GM12878 (cell line): ENCODE data around the gene GATA3. TPM values are rescaled to one million over a fixed set of nuclear protein-coding genes. Genes with fewer than 3 reads are reported as not detected.
A peak's percentile ranks its signal among the peaks of the same experiment; 100 is the strongest.

Experiments used
- ATAC-seq: fragments of 200-7000 bp; cut with Tn5 transposase; 3 replicates; pipeline ENCODE4 v1.9.1; 2020; ENCODE audit warnings: mild to moderate bottlenecking, moderate library complexity
- Bru-seq: library from RNA; stranded (reverse); fragments of 400-500 nt; gene quantifications from one replicate; lab custom pipeline; 2021; lab: Mats Ljungman, UMichigan
- BruChase-seq, 2 experiments: library from RNA; stranded (reverse); fragments of 400-500 nt; gene quantifications; one replicate each; lab custom pipeline; 2021; lab: Mats Ljungman, UMichigan
- BruUV-seq: library from RNA; stranded (reverse); fragments of 400-500 nt; replicated peaks from 2 replicates; lab custom pipeline; 2021; lab: Mats Ljungman, UMichigan
- CTCF ChIA-PET: fragments of 300-600 bp; sonication (Branson Sonifier 250); formaldehyde crosslinking; extraction: SDS; loops from one replicate; lab custom pipeline; 2021; ENCODE audit warnings: inconsistent platforms; lab: Yijun Ruan, JAX
- POLR2A ChIA-PET: fragments of 350-600 bp; formaldehyde crosslinking; extraction: SDS; loops from one replicate; lab custom pipeline; 2021; ENCODE audit warnings: inconsistent platforms; lab: Charles Lee
- RAD21 ChIA-PET: fragments of 300-600 bp; sonication (Branson Sonifier 250); formaldehyde crosslinking; loops from one replicate; lab custom pipeline; 2023; ENCODE audit warnings: antibody characterized with exemption; ENCODE audit not compliant: unreplicated experiment; lab: Charles Lee
- SMC1A ChIA-PET: fragments of 300-600 bp; sonication (Branson Sonifier 250); formaldehyde crosslinking; loops from one replicate; lab custom pipeline; 2023; ENCODE audit not compliant: unreplicated experiment, uncharacterized antibody; lab: Charles Lee
- DNase-seq: peaks from one replicate; pipeline ENCODE4 v3.0.0-alpha.2; 2011; ENCODE audit warnings: low read depth, low spot score
- FAIRE-seq: peaks from 3 replicates; lab custom pipeline; 2011; peaks lifted over from hg19 to GRCh38; lab: Jason Lieb, UNC
- H2AFZ ChIP-seq: 2 replicates; pipeline ENCODE4 v1.6.0; 2011; ENCODE audit warnings: low read depth, low read length, control low read depth; ENCODE audit not compliant: control insufficient read depth
- H3K27ac ChIP-seq: 2 replicates; pipeline ENCODE4 v1.5.1; 2011; ENCODE audit warnings: control low read depth; ENCODE audit not compliant: control insufficient read depth, insufficient read depth
- H3K27me3 ChIP-seq, 2 experiments: replicated peaks in 1 of 2; 2 replicates each; pipeline versions ENCODE4 v1.6.0 to v1.6.1; 2011; ENCODE audit warnings: low read length in 1 of 2; ENCODE audit not compliant: control insufficient read depth in 2 of 2, insufficient read depth in 2 of 2
- H3K36me3 ChIP-seq, 2 experiments: 2 replicates each; pipeline ENCODE4 v1.5.1; 2011; ENCODE audit warnings: low read length in 1 of 2; ENCODE audit not compliant: control insufficient read depth in 2 of 2, insufficient read depth in 2 of 2
- H3K4me1 ChIP-seq: 2 replicates; pipeline ENCODE4 v1.6.1; 2011; ENCODE audit warnings: mild to moderate bottlenecking, low read length, moderate library complexity, mixed read lengths; ENCODE audit not compliant: control insufficient read depth, insufficient read depth
- H3K4me2 ChIP-seq: 2 replicates; pipeline ENCODE4 v1.6.0; 2011; ENCODE audit warnings: control low read depth; ENCODE audit not compliant: control insufficient read depth, insufficient read depth
- H3K4me3 ChIP-seq: fragments of 200-600 bp; sonication (generic); 2 replicates; pipeline ENCODE4 v1.5.1; 2016
- H3K79me2 ChIP-seq: 2 replicates; pipeline ENCODE4 v1.6.0; 2011; ENCODE audit warnings: low read length; ENCODE audit not compliant: control insufficient read depth, insufficient read depth
- H3K9ac ChIP-seq: 2 replicates; pipeline ENCODE4 v1.8.0; 2011; ENCODE audit warnings: low read length, control low read depth, mixed read lengths; ENCODE audit not compliant: control insufficient read depth, insufficient read depth
- H3K9me3 ChIP-seq: replicated peaks from 3 replicates; pipeline ENCODE4 v1.5.1; 2011; ENCODE audit warnings: mild to moderate bottlenecking, low read length; ENCODE audit not compliant: control insufficient read depth, insufficient read depth
- H4K20me1 ChIP-seq: 2 replicates; pipeline ENCODE4 v1.6.0; 2011; ENCODE audit not compliant: control insufficient read depth, insufficient read depth
- BHLHE40 ChIP-seq, 2 experiments: fragments of 450-650 bp in 1 of 2; IDR thresholded peaks; 2 replicates each; pipeline ENCODE4 v1.6.1; 2011 to 2017; ENCODE audit warnings: low read depth in 2 of 2, borderline replicate concordance in 1 of 2, improper control_type of control experiment in 1 of 2, low read length in 1 of 2, mild to moderate bottlenecking in 1 of 2
- CHD1 ChIP-seq: IDR thresholded peaks from 2 replicates; pipeline ENCODE4 v1.6.1; 2012; ENCODE audit warnings: low read depth, low read length, improper control_type of control experiment
- FOXM1 ChIP-seq: IDR thresholded peaks from 2 replicates; pipeline ENCODE4 v1.6.1; 2012; ENCODE audit warnings: low read depth, mild to moderate bottlenecking, inconsistent platforms, low read length, moderate library complexity
- GABPA ChIP-seq: IDR thresholded peaks from 2 replicates; pipeline ENCODE4 v1.6.1; 2014; ENCODE audit warnings: antibody characterized with exemption, low read depth, mild to moderate bottlenecking, inconsistent platforms
- JUNB ChIP-seq: IDR thresholded peaks from 2 replicates; pipeline ENCODE4 v1.6.1; 2016; ENCODE audit warnings: antibody characterized with exemption, mild to moderate bottlenecking
- NFYA ChIP-seq: IDR thresholded peaks from 2 replicates; pipeline ENCODE4 v1.6.1; 2011; ENCODE audit warnings: low read depth, mild to moderate bottlenecking, low read length, improper control_type of control experiment, borderline replicate concordance
- NR2F1 ChIP-seq: fragments of 450-650 bp; conservative IDR thresholded peaks from 2 replicates; pipeline ENCODE4 v1.6.1; 2017; ENCODE audit warnings: mild to moderate bottlenecking
- POLR2A ChIP-seq: IDR thresholded peaks from 2 replicates; pipeline ENCODE4 v1.6.1; 2011; ENCODE audit warnings: low read depth, mild to moderate bottlenecking, low read length
- TAF1 ChIP-seq: IDR thresholded peaks from 2 replicates; pipeline ENCODE4 v1.6.1; 2011; ENCODE audit warnings: mild to moderate bottlenecking, low read depth, low read length, borderline replicate concordance
- TARDBP ChIP-seq: IDR thresholded peaks from 2 replicates; pipeline ENCODE4 v1.6.1; 2016; ENCODE audit warnings: borderline replicate concordance
- ZBED1 ChIP-seq: IDR thresholded peaks from 2 replicates; pipeline ENCODE4 v1.6.1; 2016; ENCODE audit warnings: borderline replicate concordance
- WGBS: methylation state at CpG from one replicate; pipeline ENCODE4 v1.1.6; 2016; ENCODE audit warnings: low lambda C conversion rate; ENCODE audit not compliant: insufficient replicate concordance, insufficient coverage; ENCODE audit errors: missing lambda C conversion rate; 5-methylcytosine and 5-hydroxymethylcytosine counted together
- in situ Hi-C: fragments of 300-500 bp; cut with MboI; formaldehyde crosslinking; loops from 9 replicates; pipeline ENCODE4 v1.14.3; 2018; ENCODE audit warnings: mixed read lengths
- intact Hi-C: fragments of 100-400 bp; cut with micrococcal nuclease; formaldehyde crosslinking; loops from one replicate; pipeline ENCODE4 v1.14.2; 2022; ENCODE audit not compliant: unreplicated experiment
- long read RNA-seq, 2 experiments: library from polyadenylated mRNA; unstranded; transcript quantifications; one replicate each; pipeline ENCODE4 v2.0.0, GENCODE V29; 2019 to 2020
- polyA minus RNA-seq, 3 experiments: library from RNA; depleted of rRNA, polyadenylated mRNA; stranded (reverse); fragments of >200 nt; gene quantifications; 2 replicates each; pipeline ENCODE4 v1.2.3, GENCODE V29; 2011
- polyA plus RNA-seq, 11 experiments: library from polyadenylated mRNA; depleted of rRNA in 4 of 11; unstranded in 6 of 11; stranded (reverse) in 5 of 11; fragments of >200 nt; fragmentation: Nextera tagmentation in 4 of 11; fragmentation: Illumina TruSeq in 1 of 11; extraction: Ambion mirVana in 4 of 11; extraction: Trizol in 1 of 11; gene quantifications; 1 replicate in 1 of 11; 2 replicates in 10 of 11; pipeline versions ENCODE4 v1.2.1 to v1.2.3, GENCODE V29; 2011 to 2016; ENCODE audit warnings: inconsistent platforms in 2 of 11, missing spikeins in 2 of 11, low read depth in 1 of 11
- total RNA-seq, 4 experiments: library from RNA; depleted of rRNA in 3 of 4; stranded (reverse); fragments of >200 nt in 3 of 4; fragmentation: Illumina TruSeq in 1 of 4; extraction: Trizol in 1 of 4; gene quantifications; 2 replicates each; pipeline versions ENCODE4 v1.2.1 to v1.2.3, GENCODE V29; 2013 to 2021
- TF ChIP-seq, protein P1 (sequence below): IDR thresholded peaks from 2 replicates; pipeline ENCODE4 v1.6.1; 2012; ENCODE audit warnings: low read length, inconsistent platforms
- TF ChIP-seq, protein P2 (sequence below): fragments of 450-650 bp; IDR thresholded peaks from 2 replicates; pipeline ENCODE4 v1.6.1; 2016; ENCODE audit warnings: mild to moderate bottlenecking

The GATA3 gene
- total RNA-seq (2013; cell fraction: nucleolus; rRNA removed): 4.2 and 4.7 TPM in 2 replicates
- total RNA-seq (2014; rRNA removed) (0.05 and 0.40 TPM in 2 replicates), total RNA-seq (2014; rRNA removed; fragmentation: Illumina TruSeq; extraction: Trizol) (0.14 and 0.18 TPM in 2 replicates), total RNA-seq (2021) (0.64 and 0.80 TPM in 2 replicates), polyA plus RNA-seq (2011; rRNA removed) (0.33 and 0.52 TPM in 2 replicates), polyA plus RNA-seq (2014; fragmentation: Illumina TruSeq; extraction: Trizol) (0.15 and 0.25 TPM in 2 replicates), polyA plus RNA-seq (2014; fragmentation: Nextera tagmentation; extraction: Ambion mirVana) (under 1 TPM; 0.19 to 0.33 TPM), polyA plus RNA-seq (2014; rRNA removed) (0.08 TPM in 2 replicates), polyA plus RNA-seq (2016; fragmentation: Nextera tagmentation; extraction: Ambion mirVana) (under 1 TPM; 0.25 to 0.67 TPM), polyA minus RNA-seq (2011; rRNA and poly(A)+ RNA removed) (0.15 and 0.46 TPM in 2 replicates), Bru-seq, nascent RNA (percentile 61 among the genes with signal in this experiment), BruChase-seq, experiment 1, labeled RNA remaining after a 6-hour chase (percentile 56 among the genes with signal in this experiment), BruChase-seq, experiment 2, labeled RNA remaining after a 2-hour chase (percentile 57 among the genes with signal in this experiment)
- polyA plus RNA-seq (2011; ENCODE audit: low read depth): 0.39 TPM
- polyA plus RNA-seq (2011; cell fraction: cytosol; rRNA removed): 0.20 and 0.33 TPM in 2 replicates
- 1.3 TPM in 2 replicates for polyA plus RNA-seq (2011; cell fraction: nucleus; rRNA removed)
- polyA plus RNA-seq (2012): 0.77 and 0.96 TPM in 2 replicates
- polyA minus RNA-seq (2011; cell fraction: cytosol; rRNA and poly(A)+ RNA removed): 0.80 TPM in 1 of 2 replicates, not detected in the other
- 0.60 and 1.1 TPM in 2 replicates for polyA minus RNA-seq (2011; cell fraction: nucleus; rRNA and poly(A)+ RNA removed)
- long read RNA-seq, experiment 1, partial matches to known transcripts: 3 of 3 reads
- long read RNA-seq, experiment 1, other reads (novel, unspliced or antisense): 0 of 3 reads
- long read RNA-seq, experiment 2, partial matches to known transcripts: 5 of 5 reads
- long read RNA-seq, experiment 2, other reads (novel, unspliced or antisense): 0 of 5 reads

DNA sequence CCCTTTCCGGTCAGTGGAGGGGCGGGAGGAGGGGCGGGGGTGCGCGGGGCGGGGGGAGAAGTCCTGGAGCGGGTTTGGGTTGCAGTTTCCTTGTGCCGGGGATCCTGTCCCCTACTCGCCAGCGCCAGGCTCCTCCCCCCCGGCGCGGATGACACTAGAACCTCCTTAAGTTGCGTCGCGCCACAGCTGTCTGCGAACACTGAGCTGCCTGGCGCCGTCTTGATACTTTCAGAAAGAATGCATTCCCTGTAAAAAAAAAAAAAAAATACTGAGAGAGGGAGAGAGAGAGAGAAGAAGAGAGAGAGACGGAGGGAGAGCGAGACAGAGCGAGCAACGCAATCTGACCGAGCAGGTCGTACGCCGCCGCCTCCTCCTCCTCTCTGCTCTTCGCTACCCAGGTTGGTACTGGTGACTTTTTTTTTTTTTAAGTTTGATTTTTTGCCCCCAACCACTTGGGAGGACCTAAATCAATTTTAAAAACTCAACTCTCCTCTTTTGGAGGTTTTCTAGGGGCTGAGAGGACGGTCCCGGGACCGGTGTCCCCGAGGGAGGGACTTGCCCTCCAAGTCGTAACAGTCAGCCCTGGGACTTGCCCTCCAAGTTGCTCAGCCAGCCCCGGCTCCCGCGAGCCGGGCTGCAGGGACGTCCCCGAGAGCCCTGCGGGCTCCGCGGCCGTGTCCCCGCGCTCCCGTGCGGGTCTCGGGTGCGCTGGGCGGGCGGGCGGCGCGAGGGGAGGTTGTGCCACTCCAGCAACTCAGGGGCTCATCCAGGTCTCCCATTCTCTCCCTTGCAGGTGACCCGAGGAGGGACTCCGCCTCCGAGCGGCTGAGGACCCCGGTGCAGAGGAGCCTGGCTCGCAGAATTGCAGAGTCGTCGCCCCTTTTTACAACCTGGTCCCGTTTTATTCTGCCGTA is at the start of gene GATA3:
TSS of gene GATA3 (plus strand) at position 195 of the 914 bp plus-strand sequence. CDS start 968 bp downstream, outside the sequence.
- DNase-seq (no peak), FAIRE-seq (no peak), ATAC-seq (peak; percentile 55)
- POLR2A ChIA-PET: interaction anchor here (1.0 kb wide), 1 partner anchor 12 kb away, joined by 4 read pairs; no protein-coding TSS in a partner anchor
- Histone ChIP-seq H3K4me2 (peak within 1 kb of the TSS; percentile 86), H3K27ac (no peak within 1 kb of the TSS), H2AFZ (peak within 1 kb of the TSS; percentile 54), H3K27me3 (peaks cover 7 to 9% of the 10 kb centered on the region in 2 experiments; a peak in 3 of 4 replicates), H3K9me3 (no peaks in the 10 kb centered on the region), H4K20me1 (no peaks in the 10 kb centered on the region), H3K36me3 (no peaks in the 10 kb centered on the region), H3K4me1 (peaks cover 2% of the 10 kb centered on the region; the same call in 1 of the 2 replicates), H3K9ac (no peak within 1 kb of the TSS), H3K4me3 (peak within 1 kb of the TSS; percentile 63), H3K79me2 (no peaks in the 10 kb centered on the region)
- WGBS: 22% methylated on average over 40 of the region's 65 CpGs
- SMC1A ChIA-PET: no interaction called here
- TSS peak; percentile 61 for BruUV-seq
- TF ChIP-seq JUNB (no peak), POLR2A (peak; percentile 25; the same call in 1 of the 2 replicates), CHD1 (no peak), FOXM1 (no peak), BHLHE40 (IDR thresholded peaks at IDR 0.05; ENCODE audit: borderline replicate concordance in 1 of 2, low read depth in 2 of 2, low read length in 1 of 2) (peak; percentile 18 to 37; a peak in 1 of 4 replicates), NFYA (no peak), TARDBP (no peak), ZBED1 (no peak), TAF1 (no peak), NR2F1 (no peak), GABPA (no peak)
- TF ChIP-seq, protein P1, sequence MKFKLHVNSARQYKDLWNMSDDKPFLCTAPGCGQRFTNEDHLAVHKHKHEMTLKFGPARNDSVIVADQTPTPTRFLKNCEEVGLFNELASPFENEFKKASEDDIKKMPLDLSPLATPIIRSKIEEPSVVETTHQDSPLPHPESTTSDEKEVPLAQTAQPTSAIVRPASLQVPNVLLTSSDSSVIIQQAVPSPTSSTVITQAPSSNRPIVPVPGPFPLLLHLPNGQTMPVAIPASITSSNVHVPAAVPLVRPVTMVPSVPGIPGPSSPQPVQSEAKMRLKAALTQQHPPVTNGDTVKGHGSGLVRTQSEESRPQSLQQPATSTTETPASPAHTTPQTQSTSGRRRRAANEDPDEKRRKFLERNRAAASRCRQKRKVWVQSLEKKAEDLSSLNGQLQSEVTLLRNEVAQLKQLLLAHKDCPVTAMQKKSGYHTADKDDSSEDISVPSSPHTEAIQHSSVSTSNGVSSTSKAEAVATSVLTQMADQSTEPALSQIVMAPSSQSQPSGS: no peak
- TF ChIP-seq, protein P2, sequence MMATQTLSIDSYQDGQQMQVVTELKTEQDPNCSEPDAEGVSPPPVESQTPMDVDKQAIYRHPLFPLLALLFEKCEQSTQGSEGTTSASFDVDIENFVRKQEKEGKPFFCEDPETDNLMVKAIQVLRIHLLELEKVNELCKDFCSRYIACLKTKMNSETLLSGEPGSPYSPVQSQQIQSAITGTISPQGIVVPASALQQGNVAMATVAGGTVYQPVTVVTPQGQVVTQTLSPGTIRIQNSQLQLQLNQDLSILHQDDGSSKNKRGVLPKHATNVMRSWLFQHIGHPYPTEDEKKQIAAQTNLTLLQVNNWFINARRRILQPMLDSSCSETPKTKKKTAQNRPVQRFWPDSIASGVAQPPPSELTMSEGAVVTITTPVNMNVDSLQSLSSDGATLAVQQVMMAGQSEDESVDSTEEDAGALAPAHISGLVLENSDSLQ: no peak
- intact Hi-C loops: loop anchor here (5.0 to 10.0 kb wide), 4 partner anchors 182 to 1250 kb away; no protein-coding TSS in a partner anchor
- CTCF ChIA-PET: interaction anchor here (1.2 kb wide), 1 partner anchor 305 kb away, joined by 3 read pairs; no protein-coding TSS in a partner anchor
- RAD21 ChIA-PET: no interaction called here
- in situ Hi-C loops: no loop called here
